HepG2 (cell line): Measurements from ENCODE around the gene UCN3. TPM values are rescaled to one million over a fixed set of nuclear protein-coding genes. Genes with fewer than 3 reads are reported as not detected.

ENCODE experiments used
- ATAC-seq: fragments of 200-7000 bp; cut with Tn5 transposase; 3 replicates; pipeline ENCODE4 v1.9.1; 2020; ENCODE audit warnings: mild to moderate bottlenecking, moderate library complexity
- BruUV-seq: library from RNA; stranded (reverse); fragments of 400-500 nt; replicated peaks from 2 replicates; lab custom pipeline; 2021; lab: Mats Ljungman, UMichigan
- CTCF ChIA-PET: fragments of 300-600 bp; formaldehyde crosslinking; extraction: SDS; loops from one replicate; lab custom pipeline; 2021; ENCODE audit warnings: low total read pairs, inconsistent platforms, low intra/inter-chr PET ratio; lab: Yijun Ruan, JAX
- POLR2A ChIA-PET: fragments of 350-600 bp; sonication (Branson Sonifier 250); formaldehyde crosslinking; loops from one replicate; lab custom pipeline; 2020; ENCODE audit warnings: antibody characterized with exemption, inconsistent platforms; lab: Yijun Ruan, JAX
- DNase-seq: peaks from one replicate; pipeline ENCODE4 v3.0.0-alpha.2; 2015; ENCODE audit warnings: low spot score
- FAIRE-seq: peaks from 3 replicates; lab custom pipeline; 2011; peaks lifted over from hg19 to GRCh38; lab: Jason Lieb, UNC
- H2AFZ ChIP-seq: one replicate; pipeline ENCODE4 v1.6.1; 2011; ENCODE audit warnings: low read length, inconsistent platforms
- H3K27ac ChIP-seq: fragments of 300-600 bp; 3 replicates; pipeline ENCODE4 v1.8.0; 2011; ENCODE audit warnings: mixed run types, mild to moderate bottlenecking, mixed read lengths, low read length, inconsistent platforms; ENCODE audit not compliant: insufficient read depth; ENCODE audit errors: extremely low read length
- H3K27me3 ChIP-seq, 2 experiments: fragments of 200-600 bp in 1 of 2; 2 replicates in 1 of 2; 3 replicates in 1 of 2; pipeline versions ENCODE4 v1.6.0 to v1.8.0; 2011; ENCODE audit warnings: low read length in 2 of 2, mild to moderate bottlenecking in 2 of 2, moderate library complexity in 2 of 2, inconsistent platforms in 1 of 2; ENCODE audit not compliant: insufficient read depth in 2 of 2, control insufficient read depth in 1 of 2
- H3K36me3 ChIP-seq, 2 experiments: fragments of 200-600 bp in 1 of 2; replicated peaks in 1 of 2; 2 replicates in 1 of 2; 3 replicates in 1 of 2; pipeline versions ENCODE4 v1.5.1 to v1.8.0; 2011; ENCODE audit warnings: low read length in 2 of 2, inconsistent platforms in 1 of 2; ENCODE audit not compliant: insufficient read depth in 2 of 2, control insufficient read depth in 1 of 2
- H3K4me1 ChIP-seq: 2 replicates; pipeline ENCODE4 v1.5.1; 2012; ENCODE audit warnings: low read length, inconsistent platforms; ENCODE audit not compliant: insufficient read depth
- H3K4me2 ChIP-seq: 2 replicates; pipeline ENCODE4 v1.6.0; 2011; ENCODE audit warnings: low read depth, low read length, inconsistent platforms
- H3K4me3 ChIP-seq, 3 experiments: fragments of 200-600 bp in 1 of 3; sonication (generic), shearing (Covaris generic) in 1 of 3; replicated peaks in 1 of 3; 2 replicates each; pipeline ENCODE4 v1.5.1; 2011 to 2016; ENCODE audit warnings: low read length in 3 of 3, inconsistent platforms in 2 of 3, low read depth in 2 of 3, mild to moderate bottlenecking in 2 of 3, control low read depth in 1 of 3, mixed read lengths in 1 of 3; ENCODE audit not compliant: insufficient read depth in 1 of 3
- H3K79me2 ChIP-seq: one replicate; pipeline ENCODE4 v1.6.1; 2011; ENCODE audit warnings: low read length, inconsistent platforms; ENCODE audit not compliant: insufficient read depth
- H3K9ac ChIP-seq: 2 replicates; pipeline ENCODE4 v1.6.0; 2011; ENCODE audit warnings: mild to moderate bottlenecking, low read depth, low read length, inconsistent platforms; ENCODE audit not compliant: insufficient read depth
- H3K9me3 ChIP-seq: 2 replicates; pipeline ENCODE4 v1.5.1; 2012; ENCODE audit warnings: mild to moderate bottlenecking, low read length
- H4K20me1 ChIP-seq: 2 replicates; pipeline ENCODE4 v1.6.0; 2011; ENCODE audit warnings: inconsistent platforms, mild to moderate bottlenecking, low read length, moderate library complexity; ENCODE audit not compliant: insufficient read depth
- ARID5B ChIP-seq: IDR thresholded peaks from 2 replicates; pipeline ENCODE4 v1.4.0; 2020; ENCODE audit warnings: mild to moderate bottlenecking, missing genetic modification reagents
- CREB1 ChIP-seq, 2 experiments: fragments of 450-650 bp in 1 of 2; IDR thresholded peaks; 2 replicates each; pipeline ENCODE4 v1.6.1; 2016 to 2017; ENCODE audit warnings: control low read depth in 1 of 2, mild to moderate bottlenecking in 1 of 2, missing compliant biosample characterization in 1 of 2, missing genetic modification characterization in 1 of 2
- FOXA1 ChIP-seq, 2 experiments: fragments of 450-650 bp in 1 of 2; sonication (generic) in 1 of 2; formaldehyde crosslinking in 1 of 2; IDR thresholded peaks; 2 replicates each; pipeline versions ENCODE4 v1.4.0 to v1.6.1; 2016 to 2020; ENCODE audit warnings: missing genetic modification reagents in 1 of 2
- HDAC1 ChIP-seq: sonication (generic); formaldehyde crosslinking; IDR thresholded peaks from 2 replicates; pipeline ENCODE4 v1.5.1; 2020; ENCODE audit warnings: mild to moderate bottlenecking, missing genetic modification reagents
- PHF20 ChIP-seq: sonication (generic); formaldehyde crosslinking; IDR thresholded peaks from 2 replicates; pipeline ENCODE4 v1.5.0; 2020; ENCODE audit warnings: mild to moderate bottlenecking, missing genetic modification reagents
- RARA ChIP-seq: IDR thresholded peaks from 2 replicates; pipeline ENCODE4 v1.6.1; 2016; ENCODE audit warnings: missing genetic modification reagents, missing compliant biosample characterization
- SETDB1 ChIP-seq: sonication (generic); formaldehyde crosslinking; IDR thresholded peaks from 2 replicates; pipeline ENCODE4 v1.5.1; 2020; ENCODE audit warnings: missing genetic modification reagents, mild to moderate bottlenecking, borderline replicate concordance
- SKIL ChIP-seq: sonication (generic); formaldehyde crosslinking; IDR thresholded peaks from 2 replicates; pipeline ENCODE4 v1.8.0; 2022; ENCODE audit warnings: missing genetic modification reagents, mild to moderate bottlenecking, moderate library complexity, borderline replicate concordance
- ZNF333 ChIP-seq: sonication (generic); formaldehyde crosslinking; IDR thresholded peaks from 2 replicates; pipeline ENCODE4 v1.4.0; 2020; ENCODE audit warnings: mild to moderate bottlenecking, missing genetic modification reagents, borderline replicate concordance
- ZNF780A ChIP-seq: sonication (generic); formaldehyde crosslinking; IDR thresholded peaks from 2 replicates; pipeline ENCODE4 v1.8.0; 2022; ENCODE audit warnings: mild to moderate bottlenecking, missing genetic modification reagents, moderate library complexity
- WGBS: methylation state at CpG from one replicate; pipeline ENCODE4 v1.1.6; 2017; ENCODE audit warnings: low lambda C conversion rate; 5-methylcytosine and 5-hydroxymethylcytosine counted together
- in situ Hi-C: cut with HindIII; loops from 2 replicates; pipeline ENCODE4 v1.10.0; 2017; ENCODE audit warnings: low pct_unique_long_range_greater_than_20kb; ENCODE audit not compliant: extremely low pct_ligation_motif_present
- intact Hi-C: fragments of 100-400 bp; cut with micrococcal nuclease; formaldehyde crosslinking; loops from one replicate; pipeline ENCODE4 v1.10.0; 2022; ENCODE audit not compliant: unreplicated experiment
- polyA plus RNA-seq, 8 experiments: library from polyadenylated mRNA; depleted of rRNA in 3 of 8; stranded (reverse) in 7 of 8; unstranded in 1 of 8; fragments of >200 nt; fragmentation: Illumina TruSeq in 4 of 8; extraction: Trizol in 4 of 8; gene quantifications; 2 replicates each; pipeline versions ENCODE4 v1.2.1 to v1.2.3, GENCODE V29; 2011 to 2016; ENCODE audit warnings: low read depth in 4 of 8, missing spikeins in 1 of 8, mixed read lengths in 1 of 8; ENCODE audit not compliant: insufficient read depth in 1 of 8
- total RNA-seq, 5 experiments: library from RNA; depleted of rRNA; stranded (reverse); fragments of >200 nt; fragmentation: Illumina TruSeq; extraction: Trizol; gene quantifications; 2 replicates each; pipeline ENCODE4 v1.2.3, GENCODE V29; 2016; ENCODE audit warnings: low read depth in 1 of 5

The UCN3 gene
- total and polyA plus RNA-seq, 2 of the 13 experiments (the other 11 are each of a cell fraction or from before 2014, with no cell fraction given): not detected

- BruUV-seq: no TSS peak
- no peak for FAIRE-seq
- TF ChIP-seq FOXA1 (IDR thresholded peaks at IDR 0.05) (no peak), FOXA1 (CRISPR knock-in tag; IDR thresholded peaks at IDR 0.05) (no peak), PHF20 (CRISPR knock-in tag) (no peak), SETDB1 (CRISPR knock-in tag) (no peak)
- H3K27ac ChIP-seq: no peak overlapping the region
- 34% methylated on average over 3 of the region's 4 CpGs for WGBS
- CTCF ChIA-PET: no interaction called here
- H3K4me1 ChIP-seq: peaks cover 44% of the 10 kb centered on the region
- H2AFZ ChIP-seq: no peak overlapping the region
- in situ Hi-C loops: no loop called here
- H3K4me3 ChIP-seq: no peak overlapping the region
- no peak for ATAC-seq
- H4K20me1 ChIP-seq: no peaks in the 10 kb centered on the region
- intact Hi-C loops: loop anchor here (10.0 kb wide), 1 partner anchor 279 kb away; the partner anchor contains the start of gene AKR1C3
- H3K36me3 ChIP-seq: no peaks in the 10 kb centered on the region
- no peak overlapping the region for H3K9ac ChIP-seq
- H3K27me3 ChIP-seq: no peaks in the 10 kb centered on the region
- POLR2A ChIA-PET: no interaction called here
- DNase-seq: no peak
- H3K9me3 ChIP-seq: no peaks in the 10 kb centered on the region
- H3K4me2 ChIP-seq: no peak overlapping the region
- H3K79me2 ChIP-seq: no peaks in the 10 kb centered on the region
Observed at GRCh38 chr10:5373307-5373706, 8.5 kb downstream of the UCN3 start.

GRCh38 chr10:5373891-5374611, 9.3 kb downstream of the UCN3 start:
- BruUV-seq: no TSS peak
- Histone ChIP-seq H3K4me3 (no peak overlapping the region), H4K20me1 (no peaks in the 10 kb centered on the region), H3K4me2 (peak overlapping the region; percentile 27; the same call in 1 of the 2 replicates), H3K27ac (no peak overlapping the region), H3K9ac (no peak overlapping the region), H3K27me3 (no peaks in the 10 kb centered on the region), H3K79me2 (no peaks in the 10 kb centered on the region), H3K4me1 (peaks cover 44% of the 10 kb centered on the region), H2AFZ (no peak overlapping the region), H3K36me3 (no peaks in the 10 kb centered on the region), H3K9me3 (no peaks in the 10 kb centered on the region)
- ATAC-seq (peak; percentile 64), DNase-seq (peak; percentile 9), FAIRE-seq (peak; percentile 12)
- intact Hi-C loops (loop anchor here (10.0 kb wide), 1 partner anchor 279 kb away; the partner anchor contains the start of gene AKR1C3), in situ Hi-C loops (no loop called here)
- WGBS: 55% methylated on average over 21 of the region's 22 CpGs
- CTCF ChIA-PET: no interaction called here
- POLR2A ChIA-PET: no interaction called here
- TF ChIP-seq FOXA1 (IDR thresholded peaks at IDR 0.05) (no peak), FOXA1 (CRISPR knock-in tag; IDR thresholded peaks at IDR 0.05) (peak; percentile 44; the same call in 1 of the 2 replicates), HDAC1 (CRISPR knock-in tag) (no peak), ZNF333 (CRISPR knock-in tag) (no peak), ZNF780A (CRISPR knock-in tag) (no peak), RARA (CRISPR knock-in tag) (peak; percentile 28; the same call in 1 of the 2 replicates), SKIL (peak; percentile 24; the same call in 1 of the 2 replicates), CREB1 (IDR thresholded peaks at IDR 0.05) (no peak), CREB1 (CRISPR knock-in tag; IDR thresholded peaks at IDR 0.05) (no peak), ARID5B (CRISPR knock-in tag) (0 out of 2 replicates have a peak, but pooled peaks have one; percentile 28)
